DND-41 (cell line): ENCODE measurements around the gene RORB.

Experiments
- ATAC-seq: fragments of 200-7000 bp; cut with Tn5 transposase; 3 replicates; pipeline ENCODE4 v1.9.1; 2021; ENCODE audit warnings: low read depth; ENCODE audit not compliant: insufficient read depth
- DNase-seq: peaks from one replicate; pipeline ENCODE4 v3.0.0-alpha.2; 2020
- H2AFZ ChIP-seq: 2 replicates; pipeline ENCODE4 v1.6.0; 2012; ENCODE audit warnings: low read depth, low read length
- H3K27ac ChIP-seq: 2 replicates; pipeline ENCODE4 v1.5.1; 2012; ENCODE audit warnings: low read length, inconsistent platforms
- H3K27me3 ChIP-seq: fragments of 200-600 bp; sonication (generic); 2 replicates; pipeline ENCODE4 v1.6.0; 2012; ENCODE audit warnings: low read length, mild to moderate bottlenecking, inconsistent platforms; ENCODE audit not compliant: insufficient read depth, poor library complexity
- H3K36me3 ChIP-seq: 2 replicates; pipeline ENCODE4 v1.5.1; 2012; ENCODE audit warnings: low read length, inconsistent platforms; ENCODE audit not compliant: insufficient read depth
- H3K4me1 ChIP-seq: 2 replicates; pipeline ENCODE4 v1.5.1; 2012; ENCODE audit warnings: mild to moderate bottlenecking, low read length; ENCODE audit not compliant: insufficient read depth
- H3K4me2 ChIP-seq: 2 replicates; pipeline ENCODE4 v1.6.0; 2012; ENCODE audit warnings: mild to moderate bottlenecking, moderate library complexity, low read length, inconsistent platforms; ENCODE audit not compliant: insufficient read depth
- H3K4me3 ChIP-seq, 2 experiments: fragments of 200-600 bp in 1 of 2; shearing (Covaris generic) in 1 of 2; 2 replicates each; pipeline ENCODE4 v1.5.1; 2012 to 2016; ENCODE audit warnings: inconsistent platforms in 2 of 2, low read length in 2 of 2, mild to moderate bottlenecking in 2 of 2, low read depth in 1 of 2, moderate library complexity in 1 of 2
- H3K79me2 ChIP-seq: 2 replicates; pipeline ENCODE4 v1.6.0; 2012; ENCODE audit warnings: low read length, inconsistent platforms; ENCODE audit not compliant: insufficient read depth
- H3K9ac ChIP-seq: 2 replicates; pipeline ENCODE4 v1.6.0; 2012; ENCODE audit warnings: low read depth, mild to moderate bottlenecking, inconsistent platforms, low read length, moderate library complexity
- H3K9me3 ChIP-seq: 2 replicates; pipeline ENCODE4 v1.5.1; 2012; ENCODE audit warnings: low read length, moderate library complexity, mild to moderate bottlenecking, inconsistent platforms; ENCODE audit not compliant: insufficient read depth, severe bottlenecking
- H4K20me1 ChIP-seq: 2 replicates; pipeline ENCODE4 v1.6.0; 2012; ENCODE audit warnings: low read length; ENCODE audit not compliant: insufficient read depth
- CTCF ChIP-seq: IDR thresholded peaks from 2 replicates; pipeline ENCODE4 v1.5.1; 2012; ENCODE audit warnings: borderline replicate concordance, low read length, moderate library complexity, mild to moderate bottlenecking; ENCODE audit not compliant: poor library complexity, severe bottlenecking; ENCODE audit errors: extremely low read depth
- EZH2 ChIP-seq: IDR thresholded peaks from 3 replicates; pipeline ENCODE4 v1.6.1; 2012; ENCODE audit warnings: borderline replicate concordance, low read depth, mild to moderate bottlenecking, moderate library complexity, low read length, inconsistent platforms; ENCODE audit not compliant: severe bottlenecking

The RORB gene

GRCh38 chr9:74672237-74672636 is 175.1 kb downstream of the RORB start:
- H3K27me3 ChIP-seq: no peaks in the 10 kb centered on the region
- no peak for TF ChIP-seq EZH2
- no peak for TF ChIP-seq CTCF
- no peak overlapping the region for H3K27ac ChIP-seq
- H3K4me3 ChIP-seq: no peak overlapping the region
- DNase-seq (no peak), ATAC-seq (no peak)
- no peaks in the 10 kb centered on the region for H3K79me2 ChIP-seq
- H3K9me3 ChIP-seq: no peaks in the 10 kb centered on the region
- H3K4me2 ChIP-seq: no peak overlapping the region
- peaks cover 94% of the 10 kb centered on the region for H3K36me3 ChIP-seq
- H4K20me1 ChIP-seq: peaks cover 6% of the 10 kb centered on the region; the same call in 1 of the 2 replicates
- no peak overlapping the region for H2AFZ ChIP-seq
- no peak overlapping the region for H3K9ac ChIP-seq
- no peaks in the 10 kb centered on the region for H3K4me1 ChIP-seq

- Histone ChIP-seq H4K20me1 (peaks cover 6% of the 10 kb centered on the region; the same call in 1 of the 2 replicates), H3K9ac (no peak overlapping the region), H3K36me3 (peaks cover 92% of the 10 kb centered on the region), H3K79me2 (no peaks in the 10 kb centered on the region), H2AFZ (no peak overlapping the region), H3K4me1 (no peaks in the 10 kb centered on the region), H3K27me3 (no peaks in the 10 kb centered on the region), H3K4me3 (no peak overlapping the region), H3K4me2 (no peak overlapping the region), H3K27ac (no peak overlapping the region), H3K9me3 (no peaks in the 10 kb centered on the region)
- TF ChIP-seq EZH2 (no peak), CTCF (no peak)
- no peak for DNase-seq
- no peak for ATAC-seq
Measured at GRCh38 chr9:74674077-74674476, 176.9 kb downstream of the RORB start.

- Histone ChIP-seq H3K4me3 (no peak overlapping the region), H3K4me1 (no peaks in the 10 kb centered on the region), H3K9me3 (no peaks in the 10 kb centered on the region), H2AFZ (no peak overlapping the region), H4K20me1 (no peaks in the 10 kb centered on the region), H3K27ac (no peak overlapping the region), H3K9ac (no peak overlapping the region), H3K36me3 (peaks cover 92% of the 10 kb centered on the region), H3K27me3 (no peaks in the 10 kb centered on the region), H3K4me2 (no peak overlapping the region), H3K79me2 (no peaks in the 10 kb centered on the region)
- no peak for TF ChIP-seq EZH2
- TF ChIP-seq CTCF: no peak
- DNase-seq (no peak), ATAC-seq (no peak)
Measured at GRCh38 chr9:74681906-74682305, 184.8 kb downstream of the RORB start.

- Histone ChIP-seq H2AFZ (no peak overlapping the region), H3K79me2 (no peaks in the 10 kb centered on the region), H3K27me3 (no peaks in the 10 kb centered on the region), H3K9me3 (no peaks in the 10 kb centered on the region), H3K4me3 (no peak overlapping the region), H3K36me3 (peaks cover 93% of the 10 kb centered on the region), H4K20me1 (no peaks in the 10 kb centered on the region), H3K27ac (no peak overlapping the region), H3K9ac (no peak overlapping the region), H3K4me1 (no peaks in the 10 kb centered on the region), H3K4me2 (no peak overlapping the region)
- TF ChIP-seq EZH2: no peak
- TF ChIP-seq CTCF: no peak
- DNase-seq: no peak
- ATAC-seq: no peak
Measured at GRCh38 chr9:74683322-74683721, 186.2 kb downstream of the RORB start.
